Vagina (tissue), 2 donors: ENCODE data around the gene ELK4.

Experiments
- POLR2A ChIP-seq, 2 donors: fragments of 450-650 bp; IDR thresholded peaks; one replicate each; pipeline ENCODE4 v1.6.1; 2017; ENCODE audit warnings: antibody characterized with exemption in 2 of 2, mild to moderate bottlenecking in 2 of 2, moderate library complexity in 2 of 2
- TF ChIP-seq, protein P1 (sequence below), 3 experiments: fragments of 450-650 bp in 2 of 3; fragments of 200-600 bp in 1 of 3; sonication (generic) in 1 of 3; IDR thresholded peaks; one replicate each; pipeline ENCODE4 v1.5.1; 2017 to 2019; ENCODE audit warnings: antibody characterized with exemption in 3 of 3, mild to moderate bottlenecking in 2 of 3, moderate library complexity in 2 of 3

DNA sequence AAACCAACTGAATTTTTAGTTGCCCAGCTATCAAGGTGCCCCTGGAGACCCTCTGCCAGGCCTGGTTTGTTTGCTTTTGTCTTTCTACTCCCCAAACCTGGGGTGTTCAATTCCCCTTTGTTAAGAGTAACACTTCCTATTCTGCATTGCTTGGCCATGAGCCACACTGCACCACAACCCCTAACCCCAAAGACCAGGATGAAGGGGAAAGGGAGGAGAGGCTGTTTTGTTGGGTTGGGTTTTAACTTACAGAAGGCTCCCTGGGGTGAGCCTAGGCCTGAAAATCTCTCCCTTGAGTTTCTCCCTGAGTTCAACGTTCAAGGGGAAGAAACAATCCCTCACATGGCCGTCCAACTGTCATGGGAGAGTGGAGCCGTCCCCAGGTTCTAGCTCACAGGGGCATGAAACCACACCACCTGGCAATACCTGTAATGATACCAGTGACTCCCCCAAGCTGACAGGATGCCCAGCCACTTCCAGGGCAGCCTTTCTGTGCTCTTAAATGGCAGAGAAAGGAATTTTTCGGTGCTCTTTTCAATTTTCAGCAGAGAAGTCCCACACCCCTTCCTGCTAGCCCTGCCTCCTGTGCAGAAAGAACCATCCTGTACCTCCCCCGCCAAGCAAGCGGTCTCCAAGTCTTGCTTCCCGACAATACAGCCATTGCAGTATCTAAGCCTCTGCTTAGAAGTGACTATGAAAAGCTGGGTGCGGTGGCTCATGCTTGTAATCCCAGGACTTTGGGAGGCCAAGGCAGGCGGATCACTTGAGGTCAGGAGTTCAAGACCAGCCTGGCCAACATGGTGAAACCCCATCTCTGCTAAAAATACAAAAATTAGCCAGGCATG is 33.6 kb upstream of the ELK4 start:
- TF ChIP-seq, protein P1, sequence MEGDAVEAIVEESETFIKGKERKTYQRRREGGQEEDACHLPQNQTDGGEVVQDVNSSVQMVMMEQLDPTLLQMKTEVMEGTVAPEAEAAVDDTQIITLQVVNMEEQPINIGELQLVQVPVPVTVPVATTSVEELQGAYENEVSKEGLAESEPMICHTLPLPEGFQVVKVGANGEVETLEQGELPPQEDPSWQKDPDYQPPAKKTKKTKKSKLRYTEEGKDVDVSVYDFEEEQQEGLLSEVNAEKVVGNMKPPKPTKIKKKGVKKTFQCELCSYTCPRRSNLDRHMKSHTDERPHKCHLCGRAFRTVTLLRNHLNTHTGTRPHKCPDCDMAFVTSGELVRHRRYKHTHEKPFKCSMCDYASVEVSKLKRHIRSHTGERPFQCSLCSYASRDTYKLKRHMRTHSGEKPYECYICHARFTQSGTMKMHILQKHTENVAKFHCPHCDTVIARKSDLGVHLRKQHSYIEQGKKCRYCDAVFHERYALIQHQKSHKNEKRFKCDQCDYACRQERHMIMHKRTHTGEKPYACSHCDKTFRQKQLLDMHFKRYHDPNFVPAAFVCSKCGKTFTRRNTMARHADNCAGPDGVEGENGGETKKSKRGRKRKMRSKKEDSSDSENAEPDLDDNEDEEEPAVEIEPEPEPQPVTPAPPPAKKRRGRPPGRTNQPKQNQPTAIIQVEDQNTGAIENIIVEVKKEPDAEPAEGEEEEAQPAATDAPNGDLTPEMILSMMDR (IDR thresholded peaks at IDR 0.05): no peak
- TF ChIP-seq POLR2A (IDR thresholded peaks at IDR 0.05): no peak
